HEK293 (cell line): ENCODE measurements around the gene RNF11.

Experiments
- BCL11A ChIP-seq: fragments of 450-650 bp; formaldehyde crosslinking; IDR thresholded peaks from 2 replicates; pipeline ENCODE4 v1.5.1; 2016; ENCODE audit warnings: low read depth, missing biosample characterization, missing genetic modification characterization
- GLIS1 ChIP-seq: fragments of 450-650 bp; formaldehyde crosslinking; IDR thresholded peaks from 2 replicates; pipeline ENCODE4 v1.5.1; 2016; ENCODE audit warnings: missing biosample characterization, missing genetic modification characterization
- HOXD13 ChIP-seq: sonication (generic); formaldehyde crosslinking; IDR thresholded peaks from 2 replicates; pipeline ENCODE4 v1.8.0; 2022; ENCODE audit warnings: missing genetic modification reagents, borderline replicate concordance
- INSM2 ChIP-seq: fragments of 450-650 bp; formaldehyde crosslinking; IDR thresholded peaks from 2 replicates; pipeline ENCODE4 v1.5.1; 2016; ENCODE audit warnings: missing biosample characterization, missing genetic modification characterization
- KLF7 ChIP-seq: fragments of 450-650 bp; formaldehyde crosslinking; IDR thresholded peaks from 2 replicates; pipeline ENCODE4 v1.5.1; 2016; ENCODE audit warnings: missing biosample characterization, missing genetic modification characterization, borderline replicate concordance
- PRDM1 ChIP-seq: fragments of 450-650 bp; formaldehyde crosslinking; IDR thresholded peaks from 2 replicates; pipeline ENCODE4; 2016; ENCODE audit warnings: missing biosample characterization, missing genetic modification characterization
- PRDM6 ChIP-seq: fragments of 450-650 bp; formaldehyde crosslinking; IDR thresholded peaks from 2 replicates; pipeline ENCODE4 v1.5.1; 2017; ENCODE audit warnings: missing biosample characterization, missing genetic modification characterization
- SCRT2 ChIP-seq: fragments of 450-650 bp; formaldehyde crosslinking; IDR thresholded peaks from 2 replicates; pipeline ENCODE4 v1.5.1; 2016; ENCODE audit warnings: missing biosample characterization, missing genetic modification characterization
- SP3 ChIP-seq: fragments of 450-650 bp; formaldehyde crosslinking; IDR thresholded peaks from 2 replicates; pipeline ENCODE4 v1.5.1; 2016; ENCODE audit warnings: missing biosample characterization, missing genetic modification characterization
- ZBTB6 ChIP-seq: fragments of 450-650 bp; formaldehyde crosslinking; IDR thresholded peaks from 2 replicates; pipeline ENCODE4 v1.5.1; 2017; ENCODE audit warnings: missing biosample characterization, missing genetic modification characterization
- ZEB2 ChIP-seq: fragments of 450-650 bp; formaldehyde crosslinking; IDR thresholded peaks from 2 replicates; pipeline ENCODE4 v1.5.1; 2016; ENCODE audit warnings: missing biosample characterization, missing genetic modification characterization
- ZFHX2 ChIP-seq: fragments of 450-650 bp; formaldehyde crosslinking; conservative IDR thresholded peaks from 2 replicates; pipeline ENCODE4 v1.5.1; 2016; ENCODE audit warnings: missing biosample characterization, missing genetic modification characterization
- ZFP69B ChIP-seq: fragments of 450-650 bp; formaldehyde crosslinking; IDR thresholded peaks from 2 replicates; pipeline ENCODE4 v1.5.1; 2016; ENCODE audit warnings: missing biosample characterization, missing genetic modification characterization
- ZIC2 ChIP-seq: fragments of 450-650 bp; formaldehyde crosslinking; IDR thresholded peaks from 2 replicates; pipeline ENCODE4 v1.5.1; 2016; ENCODE audit warnings: missing biosample characterization, missing genetic modification characterization
- ZNF112 ChIP-seq: fragments of 450-650 bp; formaldehyde crosslinking; IDR thresholded peaks from 2 replicates; pipeline ENCODE4 v1.5.0; 2017; ENCODE audit warnings: missing biosample characterization, missing genetic modification characterization
- ZNF16 ChIP-seq: fragments of 450-650 bp; formaldehyde crosslinking; IDR thresholded peaks from 2 replicates; pipeline ENCODE4 v1.5.1; 2016; ENCODE audit warnings: low read depth, missing biosample characterization, missing genetic modification characterization
- ZNF174 ChIP-seq: fragments of 450-650 bp; formaldehyde crosslinking; IDR thresholded peaks from 2 replicates; pipeline ENCODE4 v1.5.0; 2017; ENCODE audit warnings: missing biosample characterization, mild to moderate bottlenecking, missing genetic modification characterization
- ZNF23 ChIP-seq: fragments of 450-650 bp; formaldehyde crosslinking; IDR thresholded peaks from 2 replicates; pipeline ENCODE4 v1.5.1; 2016; ENCODE audit warnings: missing biosample characterization, missing genetic modification characterization, borderline replicate concordance
- ZNF266 ChIP-seq: fragments of 450-650 bp; formaldehyde crosslinking; IDR thresholded peaks from 2 replicates; pipeline ENCODE4 v1.5.1; 2016; ENCODE audit warnings: missing biosample characterization, missing genetic modification characterization, low read depth
- ZNF292 ChIP-seq: fragments of 450-650 bp; formaldehyde crosslinking; IDR thresholded peaks from 2 replicates; pipeline ENCODE4 v1.5.1; 2016; ENCODE audit warnings: low read depth, missing biosample characterization, missing genetic modification characterization, borderline replicate concordance
- ZNF350 ChIP-seq: fragments of 450-650 bp; formaldehyde crosslinking; IDR thresholded peaks from 2 replicates; pipeline ENCODE4 v1.5.0; 2017; ENCODE audit warnings: missing biosample characterization, mild to moderate bottlenecking, missing genetic modification characterization
- ZNF354C ChIP-seq: fragments of 450-650 bp; formaldehyde crosslinking; IDR thresholded peaks from 2 replicates; pipeline ENCODE4 v1.5.1; 2016; ENCODE audit warnings: missing biosample characterization, missing genetic modification characterization, low read depth, borderline replicate concordance
- ZNF37A ChIP-seq: fragments of 450-650 bp; IDR thresholded peaks from 2 replicates; pipeline ENCODE4 v1.5.1; 2018; ENCODE audit warnings: missing biosample characterization, missing genetic modification characterization
- ZNF398 ChIP-seq: fragments of 450-650 bp; formaldehyde crosslinking; IDR thresholded peaks from 2 replicates; pipeline ENCODE4 v1.5.1; 2017; ENCODE audit warnings: missing biosample characterization, missing genetic modification characterization
- ZNF473 ChIP-seq: fragments of 450-650 bp; formaldehyde crosslinking; IDR thresholded peaks from 2 replicates; pipeline ENCODE4 v1.5.1; 2017; ENCODE audit warnings: missing biosample characterization, missing genetic modification characterization
- ZNF549 ChIP-seq: fragments of 450-650 bp; IDR thresholded peaks from 2 replicates; pipeline ENCODE4 v1.5.1; 2018; ENCODE audit warnings: missing biosample characterization, missing genetic modification characterization, mild to moderate bottlenecking, inconsistent platforms, moderate library complexity
- ZNF585B ChIP-seq: fragments of 450-650 bp; formaldehyde crosslinking; IDR thresholded peaks from 2 replicates; pipeline ENCODE4 v1.5.1; 2016; ENCODE audit warnings: missing biosample characterization, missing genetic modification characterization
- ZNF596 ChIP-seq: fragments of 450-650 bp; IDR thresholded peaks from 2 replicates; pipeline ENCODE4 v1.5.0; 2018; ENCODE audit warnings: missing biosample characterization, mild to moderate bottlenecking, missing genetic modification characterization, moderate library complexity
- ZNF645 ChIP-seq: fragments of 450-650 bp; formaldehyde crosslinking; IDR thresholded peaks from 2 replicates; pipeline ENCODE4; 2016; ENCODE audit warnings: missing biosample characterization, missing genetic modification characterization
- ZNF660 ChIP-seq: fragments of 450-650 bp; IDR thresholded peaks from 2 replicates; pipeline ENCODE4 v1.5.1; 2018; ENCODE audit warnings: missing biosample characterization, mild to moderate bottlenecking, missing genetic modification characterization
- ZNF692 ChIP-seq: fragments of 450-650 bp; formaldehyde crosslinking; IDR thresholded peaks from 2 replicates; pipeline ENCODE4 v1.5.1; 2016; ENCODE audit warnings: missing biosample characterization, missing genetic modification characterization
- ZNF792 ChIP-seq: fragments of 450-650 bp; formaldehyde crosslinking; IDR thresholded peaks from 2 replicates; pipeline ENCODE4 v1.5.1; 2016; ENCODE audit warnings: missing biosample characterization, missing genetic modification characterization

RNF11 gene

GRCh38 chr1:51235673-51236530, at the start of gene RNF11 (continued):
- TF ChIP-seq ZNF549 (tag by site-specific recombination) = no peak
- TF ChIP-seq BCL11A (tag by site-specific recombination) = no peak
- TF ChIP-seq ZFHX2 (tag by site-specific recombination) = peak; percentile 85
- TF ChIP-seq ZNF174 = no peak
- TF ChIP-seq ZNF350 (tag by site-specific recombination) = no peak
- TF ChIP-seq ZNF112 (tag by site-specific recombination) = no peak
- TF ChIP-seq ZNF398 (tag by site-specific recombination) = peak; percentile 64; the same call in 1 of the 2 replicates
- TF ChIP-seq GLIS1 (tag by site-specific recombination) = 0 out of 2 replicates have a peak, but pooled peaks have one; percentile 3
- peak; percentile 86 for TF ChIP-seq ZNF660 (tag by site-specific recombination)
- TF ChIP-seq ZEB2 (tag by site-specific recombination) = peak; percentile 91
- no peak for TF ChIP-seq ZNF37A (tag by site-specific recombination)
- no peak for TF ChIP-seq ZNF292 (tag by site-specific recombination)
- TF ChIP-seq ZNF23 (tag by site-specific recombination) = no peak
- TF ChIP-seq SCRT2 (tag by site-specific recombination) = no peak
- no peak for TF ChIP-seq HOXD13
- TF ChIP-seq ZNF266 (tag by site-specific recombination) = no peak
- no peak for TF ChIP-seq ZNF473 (tag by site-specific recombination)
- TF ChIP-seq ZNF16 (tag by site-specific recombination) = no peak
- no peak for TF ChIP-seq ZNF585B
- TF ChIP-seq ZFP69B (tag by site-specific recombination) = peak; percentile 73
- peak; percentile 80 for TF ChIP-seq ZNF692 (tag by site-specific recombination)
- TF ChIP-seq ZBTB6 = peak; percentile 82
- TF ChIP-seq ZNF645 (tag by site-specific recombination) = no peak
- no peak for TF ChIP-seq ZIC2 (tag by site-specific recombination)
- TF ChIP-seq ZNF596 (tag by site-specific recombination) = 0 out of 2 replicates have a peak, but pooled peaks have one; percentile 24
- TF ChIP-seq PRDM6 (tag by site-specific recombination) = no peak; the same call in 1 of the 2 replicates
- TF ChIP-seq ZNF792 (tag by site-specific recombination) = no peak
- TF ChIP-seq PRDM1 (tag by site-specific recombination) = no peak
- no peak for TF ChIP-seq ZNF354C (tag by site-specific recombination)
- peak; percentile 73 for TF ChIP-seq SP3 (tag by site-specific recombination)
- TF ChIP-seq INSM2 (tag by site-specific recombination) = peak; percentile 76; the same call in 1 of the 2 replicates
- TF ChIP-seq KLF7 (tag by site-specific recombination) = peak; percentile 81; the same call in 1 of the 2 replicates
